Adrenal gland (tissue), 5 donors: ENCODE measurements around the gene GPRC5B.

Experiments used
- POLR2A ChIP-seq, 2 donors: fragments of 450-650 bp; IDR thresholded peaks; one replicate each; pipeline ENCODE4 v1.6.1; 2017; ENCODE audit warnings: antibody characterized with exemption in 2 of 2, mild to moderate bottlenecking in 2 of 2, moderate library complexity in 1 of 2
- TF ChIP-seq, protein P1 (sequence below), 6 experiments: fragments of 450-650 bp in 4 of 6; fragments of 200-600 bp in 2 of 6; sonication (generic) in 1 of 6; IDR thresholded peaks; 1 replicate in 5 of 6; 2 replicates in 1 of 6; pipeline versions ENCODE4 v1.5.1 to v1.8.0; 2016 to 2021; ENCODE audit warnings: antibody characterized with exemption in 6 of 6, mild to moderate bottlenecking in 2 of 6, moderate library complexity in 1 of 6
- donor health status: DM: no; HTN: no; CAD: no.

DNA sequence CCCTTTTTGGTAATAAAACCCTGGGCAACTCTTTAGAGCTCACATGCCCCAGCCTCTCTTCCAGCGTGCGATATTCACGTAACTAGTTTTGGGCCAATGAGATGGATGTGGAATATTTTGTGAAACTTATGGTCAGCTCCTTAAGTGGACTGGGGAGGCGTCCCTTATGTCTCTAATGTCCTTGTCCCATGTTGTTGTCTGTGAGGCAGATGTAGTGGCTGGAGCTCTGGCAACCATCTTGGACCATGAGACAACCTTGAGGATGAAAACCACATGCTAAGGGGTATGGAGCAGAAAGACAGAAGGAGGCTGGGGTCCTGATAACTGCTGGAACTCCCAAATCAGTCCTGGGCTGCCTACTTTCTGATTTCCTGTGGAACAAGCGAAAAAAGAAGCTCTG, 31.4 kb upstream of the GPRC5B start:
- TF ChIP-seq, protein P1, sequence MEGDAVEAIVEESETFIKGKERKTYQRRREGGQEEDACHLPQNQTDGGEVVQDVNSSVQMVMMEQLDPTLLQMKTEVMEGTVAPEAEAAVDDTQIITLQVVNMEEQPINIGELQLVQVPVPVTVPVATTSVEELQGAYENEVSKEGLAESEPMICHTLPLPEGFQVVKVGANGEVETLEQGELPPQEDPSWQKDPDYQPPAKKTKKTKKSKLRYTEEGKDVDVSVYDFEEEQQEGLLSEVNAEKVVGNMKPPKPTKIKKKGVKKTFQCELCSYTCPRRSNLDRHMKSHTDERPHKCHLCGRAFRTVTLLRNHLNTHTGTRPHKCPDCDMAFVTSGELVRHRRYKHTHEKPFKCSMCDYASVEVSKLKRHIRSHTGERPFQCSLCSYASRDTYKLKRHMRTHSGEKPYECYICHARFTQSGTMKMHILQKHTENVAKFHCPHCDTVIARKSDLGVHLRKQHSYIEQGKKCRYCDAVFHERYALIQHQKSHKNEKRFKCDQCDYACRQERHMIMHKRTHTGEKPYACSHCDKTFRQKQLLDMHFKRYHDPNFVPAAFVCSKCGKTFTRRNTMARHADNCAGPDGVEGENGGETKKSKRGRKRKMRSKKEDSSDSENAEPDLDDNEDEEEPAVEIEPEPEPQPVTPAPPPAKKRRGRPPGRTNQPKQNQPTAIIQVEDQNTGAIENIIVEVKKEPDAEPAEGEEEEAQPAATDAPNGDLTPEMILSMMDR (IDR thresholded peaks at IDR 0.05): no peak
- no peak for TF ChIP-seq POLR2A (IDR thresholded peaks at IDR 0.05)
